22Rv1 (cell line): Measurements from ENCODE around the gene TMEM255B.

Experiments used
- H3K27ac ChIP-seq: fragments of 450-650 bp; 2 replicates; pipeline ENCODE4 v1.5.1; 2017
- ZFX ChIP-seq: fragments of 450-650 bp; IDR thresholded peaks from 2 replicates; pipeline ENCODE4 v1.6.1; 2017; ENCODE audit warnings: antibody characterized with exemption, borderline replicate concordance
- TF ChIP-seq, protein P1 (sequence below): fragments of 450-650 bp; IDR thresholded peaks from 2 replicates; pipeline ENCODE4 v1.5.1; 2017; ENCODE audit warnings: mild to moderate bottlenecking

TMEM255B gene

DNA sequence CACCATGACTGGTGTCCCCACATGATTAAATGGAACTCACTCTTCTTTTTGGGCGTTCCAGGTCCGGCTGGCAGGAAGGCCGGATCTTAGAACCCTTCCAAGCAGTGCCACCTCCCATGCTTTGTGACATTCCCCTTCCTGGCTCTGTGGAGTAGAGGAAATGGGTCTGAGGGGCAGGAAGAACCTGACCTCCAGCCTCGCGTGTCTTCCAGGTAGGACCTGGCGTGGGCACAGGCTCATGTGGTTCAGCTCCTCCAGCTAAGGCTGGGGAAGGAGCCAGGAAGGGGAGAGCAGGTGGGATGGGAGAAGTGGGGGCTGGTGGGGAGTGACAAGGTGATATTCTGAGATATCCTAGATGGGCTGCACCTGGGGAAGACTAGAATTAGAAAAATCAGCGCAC lies 2.1 kb downstream of the TMEM255B start:
- H3K27ac ChIP-seq = no peak overlapping the region
- no peak for TF ChIP-seq ZFX
- TF ChIP-seq, protein P1, sequence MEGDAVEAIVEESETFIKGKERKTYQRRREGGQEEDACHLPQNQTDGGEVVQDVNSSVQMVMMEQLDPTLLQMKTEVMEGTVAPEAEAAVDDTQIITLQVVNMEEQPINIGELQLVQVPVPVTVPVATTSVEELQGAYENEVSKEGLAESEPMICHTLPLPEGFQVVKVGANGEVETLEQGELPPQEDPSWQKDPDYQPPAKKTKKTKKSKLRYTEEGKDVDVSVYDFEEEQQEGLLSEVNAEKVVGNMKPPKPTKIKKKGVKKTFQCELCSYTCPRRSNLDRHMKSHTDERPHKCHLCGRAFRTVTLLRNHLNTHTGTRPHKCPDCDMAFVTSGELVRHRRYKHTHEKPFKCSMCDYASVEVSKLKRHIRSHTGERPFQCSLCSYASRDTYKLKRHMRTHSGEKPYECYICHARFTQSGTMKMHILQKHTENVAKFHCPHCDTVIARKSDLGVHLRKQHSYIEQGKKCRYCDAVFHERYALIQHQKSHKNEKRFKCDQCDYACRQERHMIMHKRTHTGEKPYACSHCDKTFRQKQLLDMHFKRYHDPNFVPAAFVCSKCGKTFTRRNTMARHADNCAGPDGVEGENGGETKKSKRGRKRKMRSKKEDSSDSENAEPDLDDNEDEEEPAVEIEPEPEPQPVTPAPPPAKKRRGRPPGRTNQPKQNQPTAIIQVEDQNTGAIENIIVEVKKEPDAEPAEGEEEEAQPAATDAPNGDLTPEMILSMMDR = no peak

DNA sequence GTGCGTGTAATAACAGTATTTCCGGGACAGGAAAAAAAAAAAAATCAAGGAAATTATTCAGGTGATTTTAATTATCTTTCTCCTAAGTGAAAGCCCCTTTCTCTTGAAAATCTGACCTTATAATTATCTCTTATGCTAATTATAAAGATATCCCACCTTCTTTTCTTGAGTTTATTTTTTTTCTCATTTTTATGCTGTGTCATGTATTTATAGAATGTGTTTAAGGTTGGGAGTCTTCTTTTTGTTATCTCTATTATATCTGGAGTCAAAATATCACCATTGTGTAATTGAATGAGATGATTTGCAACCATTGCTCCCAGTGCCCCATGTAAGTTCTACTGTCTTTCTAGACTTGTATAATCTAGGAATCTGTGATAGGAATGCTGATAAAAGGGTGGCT lies 3.0 kb downstream of the TMEM255B start:
- TF ChIP-seq ZFX = no peak
- TF ChIP-seq, protein P1 = no peak
- no peak overlapping the region for H3K27ac ChIP-seq

DNA sequence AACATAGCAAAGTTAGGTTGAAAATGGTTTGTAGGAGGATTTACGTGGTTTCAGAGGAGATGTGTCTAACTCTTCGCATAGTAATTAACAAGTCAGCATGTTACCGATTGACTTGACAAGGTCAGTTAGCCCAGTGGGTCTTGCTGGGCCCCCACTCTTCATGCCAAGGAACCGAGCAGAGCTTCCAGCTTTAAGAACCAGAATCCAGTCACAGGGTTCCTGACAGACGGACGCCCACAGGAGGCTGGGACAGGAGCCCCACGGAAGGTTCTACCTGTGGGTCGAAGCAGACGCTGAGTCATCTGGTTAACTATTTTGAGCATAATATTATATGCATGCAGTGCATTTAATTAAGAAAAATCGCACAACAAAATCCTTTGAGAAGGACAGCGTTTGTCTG lies 3.5 kb downstream of the TMEM255B start:
- TF ChIP-seq, protein P1 = no peak
- no peak for TF ChIP-seq ZFX
- no peak overlapping the region for H3K27ac ChIP-seq

DNA sequence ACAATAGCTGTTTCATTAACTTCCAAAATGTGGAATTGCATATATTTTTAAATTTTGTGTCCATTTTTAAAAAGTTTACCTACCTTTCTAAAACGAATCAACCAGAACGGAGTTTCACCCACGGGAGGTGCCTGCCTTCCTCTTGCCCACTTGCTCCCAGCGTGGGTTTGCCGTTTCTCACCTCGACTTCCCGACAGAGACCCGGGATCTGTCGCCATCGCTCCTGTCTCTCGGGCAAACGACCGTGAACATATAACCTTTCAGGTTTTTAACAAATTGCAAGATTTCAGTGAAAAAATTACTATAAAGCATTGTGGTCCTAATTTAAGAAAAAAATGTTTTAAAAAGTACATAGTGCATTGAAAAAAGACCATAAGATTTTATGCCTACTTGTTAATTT lies 4.2 kb downstream of the TMEM255B start:
- TF ChIP-seq, protein P1 = no peak
- no peak for TF ChIP-seq ZFX
- H3K27ac ChIP-seq = no peak overlapping the region

DNA sequence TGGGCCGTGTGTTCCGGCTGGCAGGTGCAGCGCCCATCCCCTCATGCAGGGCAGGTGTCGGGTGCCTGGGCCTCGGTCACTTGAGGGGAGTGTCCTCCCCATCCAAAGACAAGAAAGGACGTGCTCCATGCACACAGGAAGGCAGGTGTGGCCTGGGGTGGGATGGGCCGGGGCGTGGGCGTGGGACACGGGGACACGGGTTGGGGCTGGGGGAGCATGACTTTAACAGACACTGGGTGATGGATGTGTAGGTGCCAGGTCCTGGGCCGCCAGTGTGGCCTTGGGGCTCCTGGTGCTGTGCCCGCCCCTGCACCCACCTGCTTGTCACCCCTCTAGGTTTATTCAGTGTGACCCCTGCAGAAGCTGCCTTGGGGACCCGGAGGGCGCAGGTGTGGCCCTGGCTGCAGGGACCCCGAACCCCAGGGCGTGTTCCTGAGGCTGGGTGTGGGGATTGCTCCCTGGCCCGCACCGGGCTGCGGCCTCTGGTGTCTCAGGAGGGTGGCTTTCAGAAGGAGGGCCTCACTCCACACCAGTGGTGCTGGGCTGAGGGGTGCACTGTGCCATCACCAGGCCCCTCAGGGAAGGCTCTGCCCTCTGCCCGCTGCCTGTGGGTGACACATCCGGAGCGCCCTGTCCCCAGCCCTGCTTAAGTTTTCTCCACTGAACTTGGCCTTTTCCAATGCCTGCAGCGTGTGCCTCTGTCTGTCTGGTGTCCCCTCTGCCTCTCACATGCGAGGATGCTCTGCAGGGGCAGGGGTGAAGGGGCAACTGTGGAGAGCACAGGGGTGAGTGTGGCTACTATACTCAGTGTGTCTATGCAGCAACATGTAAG lies 5.2 kb downstream of the TMEM255B start:
- H3K27ac ChIP-seq = no peak overlapping the region
- no peak for TF ChIP-seq ZFX
- TF ChIP-seq, protein P1 = no peak

DNA sequence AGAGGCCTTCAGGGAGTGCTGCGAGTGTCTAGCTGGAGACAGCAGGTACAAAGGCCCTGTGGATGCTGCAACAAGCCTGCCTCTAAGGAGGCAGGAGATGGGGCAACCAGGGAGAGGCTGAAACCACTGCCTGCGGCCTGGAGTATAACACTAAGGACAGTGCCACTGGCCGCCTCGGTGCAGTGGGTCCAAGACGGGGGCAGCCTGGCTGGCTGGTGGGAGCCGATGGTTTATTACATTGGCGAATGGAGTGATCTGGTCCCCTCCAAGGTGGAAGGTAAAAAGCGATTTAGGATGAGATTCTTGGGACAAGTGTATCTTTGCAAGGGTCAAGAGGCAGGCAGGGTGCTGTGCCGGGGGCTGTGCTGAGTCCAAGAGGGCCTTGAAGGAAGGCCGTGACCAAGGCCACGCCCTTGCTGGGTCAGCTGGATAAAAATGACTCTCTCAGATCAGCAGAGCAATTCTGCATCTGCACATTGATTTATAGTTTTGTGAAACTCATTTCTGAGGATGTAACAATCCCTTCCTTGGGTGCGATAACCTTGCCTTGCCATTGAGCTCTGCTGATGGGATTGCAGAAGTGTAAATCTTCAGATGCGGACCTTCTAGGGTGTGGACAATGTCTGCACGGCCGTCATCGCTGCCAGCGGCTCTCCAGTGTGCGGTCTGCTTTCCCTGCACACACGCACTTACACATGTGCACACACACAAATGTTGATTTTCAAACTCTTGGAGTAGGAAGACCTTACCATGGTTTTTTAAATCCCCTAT lies 6.0 kb downstream of the TMEM255B start:
- no peak overlapping the region for H3K27ac ChIP-seq
- no peak for TF ChIP-seq ZFX
- TF ChIP-seq, protein P1 = no peak

DNA sequence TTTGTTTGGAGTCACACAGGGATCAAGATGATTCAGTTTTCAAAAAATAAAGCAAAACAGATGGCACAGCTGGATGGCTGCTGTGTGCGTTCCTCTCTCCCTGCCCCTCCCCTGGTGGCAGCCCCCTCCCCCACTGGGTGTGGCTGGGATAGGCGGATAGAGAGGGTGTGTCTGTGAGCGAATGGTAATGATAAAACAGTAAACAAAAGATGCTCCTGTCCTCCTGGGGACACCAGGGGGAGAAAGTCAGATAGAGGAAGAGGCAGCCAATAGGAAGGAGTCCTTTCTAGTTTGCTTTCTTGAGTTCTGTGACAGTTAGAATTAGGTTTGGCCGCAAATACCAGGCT lies 6.5 kb downstream of the TMEM255B start:
- TF ChIP-seq, protein P1 = no peak
- no peak for TF ChIP-seq ZFX
- no peak overlapping the region for H3K27ac ChIP-seq
